ENCODE measurements around the gene PPFIA1.

GRCh38 chr11:70381350-70381749 is 110.9 kb downstream of the PPFIA1 start:
- TF ChIP-seq POLR2A (IDR thresholded peaks at IDR 0.05) (no peak), CTCF (IDR thresholded peaks at IDR 0.05) (no peak)

Measured in right lobe of liver (tissue), 4 donors.